Sigmoid colon (tissue), 4 donors: ENCODE measurements around the gene RPS19.

ENCODE experiments used
- EP300 ChIP-seq, 4 donors: sonication (generic); formaldehyde crosslinking; IDR thresholded peaks; one replicate each; pipeline ENCODE4 v1.6.1; 2017; ENCODE audit warnings: antibody characterized with exemption in 4 of 4
- POLR2A ChIP-seq, 2 donors: fragments of 450-650 bp; IDR thresholded peaks; one replicate each; pipeline ENCODE4 v1.6.1; 2016; ENCODE audit warnings: antibody characterized with exemption in 2 of 2, mild to moderate bottlenecking in 2 of 2, moderate library complexity in 2 of 2
- TF ChIP-seq, protein P1 (sequence below), 4 experiments: fragments of 450-650 bp in 3 of 4; fragments of 200-600 bp in 1 of 4; IDR thresholded peaks; one replicate each; pipeline ENCODE4 v1.5.1; 2016 to 2019; ENCODE audit warnings: antibody characterized with exemption in 4 of 4, mild to moderate bottlenecking in 3 of 4, moderate library complexity in 2 of 4

DNA sequence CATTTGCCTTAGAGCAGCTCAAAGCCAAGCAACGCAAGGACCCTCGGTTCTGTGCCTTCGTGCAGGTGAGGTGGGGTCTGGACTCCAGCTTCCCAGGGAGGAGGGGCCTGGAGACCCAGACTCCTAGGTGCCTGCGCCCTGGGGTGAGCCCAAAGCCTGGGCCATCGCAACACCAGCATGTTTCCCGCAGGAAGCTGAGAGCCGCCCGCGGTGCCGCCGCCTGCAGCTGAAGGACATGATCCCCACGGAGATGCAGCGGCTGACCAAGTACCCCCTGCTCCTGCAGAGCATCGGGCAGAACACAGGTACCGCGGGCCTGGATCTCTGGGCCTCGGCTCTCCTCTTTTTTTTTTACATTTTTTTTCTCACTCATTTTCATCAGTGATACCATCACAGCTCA is 42.5 kb downstream of the RPS19 start:
- TF ChIP-seq POLR2A (IDR thresholded peaks at IDR 0.05) = no peak
- TF ChIP-seq, protein P1, sequence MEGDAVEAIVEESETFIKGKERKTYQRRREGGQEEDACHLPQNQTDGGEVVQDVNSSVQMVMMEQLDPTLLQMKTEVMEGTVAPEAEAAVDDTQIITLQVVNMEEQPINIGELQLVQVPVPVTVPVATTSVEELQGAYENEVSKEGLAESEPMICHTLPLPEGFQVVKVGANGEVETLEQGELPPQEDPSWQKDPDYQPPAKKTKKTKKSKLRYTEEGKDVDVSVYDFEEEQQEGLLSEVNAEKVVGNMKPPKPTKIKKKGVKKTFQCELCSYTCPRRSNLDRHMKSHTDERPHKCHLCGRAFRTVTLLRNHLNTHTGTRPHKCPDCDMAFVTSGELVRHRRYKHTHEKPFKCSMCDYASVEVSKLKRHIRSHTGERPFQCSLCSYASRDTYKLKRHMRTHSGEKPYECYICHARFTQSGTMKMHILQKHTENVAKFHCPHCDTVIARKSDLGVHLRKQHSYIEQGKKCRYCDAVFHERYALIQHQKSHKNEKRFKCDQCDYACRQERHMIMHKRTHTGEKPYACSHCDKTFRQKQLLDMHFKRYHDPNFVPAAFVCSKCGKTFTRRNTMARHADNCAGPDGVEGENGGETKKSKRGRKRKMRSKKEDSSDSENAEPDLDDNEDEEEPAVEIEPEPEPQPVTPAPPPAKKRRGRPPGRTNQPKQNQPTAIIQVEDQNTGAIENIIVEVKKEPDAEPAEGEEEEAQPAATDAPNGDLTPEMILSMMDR (IDR thresholded peaks at IDR 0.05) = no peak
- no peak for TF ChIP-seq EP300 (IDR thresholded peaks at IDR 0.05)
